Measurements from ENCODE around the gene TELO2.

DNA sequence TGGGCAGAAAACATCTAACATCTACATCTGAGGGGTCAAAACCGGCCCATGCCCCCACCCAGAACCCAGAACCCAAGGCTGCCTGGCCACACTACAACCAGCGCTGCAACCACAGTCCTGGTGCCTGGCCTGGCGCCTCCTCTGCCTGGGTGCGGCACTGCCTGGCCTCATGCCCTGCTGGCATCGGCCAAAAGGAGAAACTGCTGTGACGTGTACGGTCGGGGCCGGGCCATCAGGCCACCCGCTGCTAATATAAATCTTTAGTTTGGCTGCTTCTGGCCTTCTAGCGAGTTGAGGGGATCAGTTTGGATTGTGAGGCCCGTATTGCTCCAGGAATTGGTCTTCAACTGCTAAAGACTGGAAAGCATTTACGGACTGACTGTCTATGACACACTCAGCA, 63.1 kb downstream of the TELO2 start:
- TF ChIP-seq, protein P1, sequence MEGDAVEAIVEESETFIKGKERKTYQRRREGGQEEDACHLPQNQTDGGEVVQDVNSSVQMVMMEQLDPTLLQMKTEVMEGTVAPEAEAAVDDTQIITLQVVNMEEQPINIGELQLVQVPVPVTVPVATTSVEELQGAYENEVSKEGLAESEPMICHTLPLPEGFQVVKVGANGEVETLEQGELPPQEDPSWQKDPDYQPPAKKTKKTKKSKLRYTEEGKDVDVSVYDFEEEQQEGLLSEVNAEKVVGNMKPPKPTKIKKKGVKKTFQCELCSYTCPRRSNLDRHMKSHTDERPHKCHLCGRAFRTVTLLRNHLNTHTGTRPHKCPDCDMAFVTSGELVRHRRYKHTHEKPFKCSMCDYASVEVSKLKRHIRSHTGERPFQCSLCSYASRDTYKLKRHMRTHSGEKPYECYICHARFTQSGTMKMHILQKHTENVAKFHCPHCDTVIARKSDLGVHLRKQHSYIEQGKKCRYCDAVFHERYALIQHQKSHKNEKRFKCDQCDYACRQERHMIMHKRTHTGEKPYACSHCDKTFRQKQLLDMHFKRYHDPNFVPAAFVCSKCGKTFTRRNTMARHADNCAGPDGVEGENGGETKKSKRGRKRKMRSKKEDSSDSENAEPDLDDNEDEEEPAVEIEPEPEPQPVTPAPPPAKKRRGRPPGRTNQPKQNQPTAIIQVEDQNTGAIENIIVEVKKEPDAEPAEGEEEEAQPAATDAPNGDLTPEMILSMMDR (IDR thresholded peaks at IDR 0.05), result no peak
- no peak for TF ChIP-seq POLR2A (IDR thresholded peaks at IDR 0.05)

All from uterus (tissue), 2 donors.